ENCODE data around the gene SERPINA3.
"Not testable (repeated sequence)": the region's sequence is repeated elsewhere in the genome, so short reads cannot be mapped to it uniquely, and the experiment has no call there.

The SERPINA3 gene

GRCh38 chr14:94575730-94576585, 36.2 kb upstream of the SERPINA3 start:
- no peak for DNase-seq (ENCODE audit: low read depth, low spot score)
- ChIA-PET POLR2A (no interaction called here), CTCF (interaction anchor here (0.8 kb wide), 1 partner anchor 27 kb away, joined by 3 read pairs; no protein-coding TSS in a partner anchor)
- TF ChIP-seq CTCF (IDR thresholded peaks at IDR 0.05; ENCODE audit: insufficient read depth, low read length, missing control alignments), result no peak
- H3K4me3 ChIP-seq (ENCODE audit: low read depth, low read length), result no peak overlapping the region

GRCh38 chr14:94577472-94577871, 34.7 kb upstream of the SERPINA3 start:
- POLR2A ChIA-PET; H3K4me3 ChIP-seq (ENCODE audit: low read depth, low read length); CTCF ChIA-PET; DNase-seq (ENCODE audit: low read depth, low spot score): not testable (repeated sequence)

- POLR2A ChIA-PET, result no interaction called here
- CTCF ChIA-PET, result no interaction called here
- TF ChIP-seq CTCF (IDR thresholded peaks at IDR 0.05; ENCODE audit: insufficient read depth, low read length, missing control alignments), result no peak
- DNase-seq (ENCODE audit: low read depth, low spot score), result no peak
- no peak overlapping the region for H3K4me3 ChIP-seq (ENCODE audit: low read depth, low read length)
These were observed 33.5 kb upstream of the SERPINA3 start for GRCh38 chr14:94578712-94579111.

GRCh38 chr14:94581127-94581999, 30.8 kb upstream of the SERPINA3 start, which contains the start of gene SERPINA5:
SERPINA5 (plus strand) TSS chr14:94581426; CDS start chr14:94587363, 5,937 bp downstream.
- no peak within 1 kb of the TSS for H3K4me3 ChIP-seq (ENCODE audit: low read depth, low read length)
- CTCF ChIA-PET, result interaction anchor here (1.1 kb wide), 1 partner anchor 33 kb away, joined by 3 read pairs; no protein-coding TSS in a partner anchor
- POLR2A ChIA-PET, result no interaction called here
- no peak for TF ChIP-seq CTCF (IDR thresholded peaks at IDR 0.05; ENCODE audit: insufficient read depth, low read length, missing control alignments)
- DNase-seq (ENCODE audit: low read depth, low spot score), result no peak

GRCh38 chr14:94582199-94582750, 29.9 kb upstream of the SERPINA3 start:
- CTCF ChIA-PET, result interaction anchor here (1.1 kb wide), 1 partner anchor 34 kb away, joined by 3 read pairs; no protein-coding TSS in a partner anchor
- no peak for TF ChIP-seq CTCF (IDR thresholded peaks at IDR 0.05; ENCODE audit: insufficient read depth, low read length, missing control alignments)
- DNase-seq (ENCODE audit: low read depth, low spot score), result no peak
- POLR2A ChIA-PET, result no interaction called here
- no peak overlapping the region for H3K4me3 ChIP-seq (ENCODE audit: low read depth, low read length)

GRCh38 chr14:94582851-94583250, 29.3 kb upstream of the SERPINA3 start:
- CTCF ChIA-PET, result interaction anchor here (1.1 to 1.8 kb wide), 3 partner anchors 13 to 34 kb away, joined by 3 to 6 read pairs (median 3); no protein-coding TSS in a partner anchor
- no peak for DNase-seq (ENCODE audit: low read depth, low spot score)
- no peak for TF ChIP-seq CTCF (IDR thresholded peaks at IDR 0.05; ENCODE audit: insufficient read depth, low read length, missing control alignments)
- no peak overlapping the region for H3K4me3 ChIP-seq (ENCODE audit: low read depth, low read length)
- POLR2A ChIA-PET, result no interaction called here
